ENCODE measurements around the gene CD44. TPM values are rescaled to one million over a fixed set of nuclear protein-coding genes. Genes with fewer than 3 reads are reported as not detected.

Gene CD44
- total RNA-seq, 4 donors from 2014 or later = 164 to 302 (median 189) TPM

DNA sequence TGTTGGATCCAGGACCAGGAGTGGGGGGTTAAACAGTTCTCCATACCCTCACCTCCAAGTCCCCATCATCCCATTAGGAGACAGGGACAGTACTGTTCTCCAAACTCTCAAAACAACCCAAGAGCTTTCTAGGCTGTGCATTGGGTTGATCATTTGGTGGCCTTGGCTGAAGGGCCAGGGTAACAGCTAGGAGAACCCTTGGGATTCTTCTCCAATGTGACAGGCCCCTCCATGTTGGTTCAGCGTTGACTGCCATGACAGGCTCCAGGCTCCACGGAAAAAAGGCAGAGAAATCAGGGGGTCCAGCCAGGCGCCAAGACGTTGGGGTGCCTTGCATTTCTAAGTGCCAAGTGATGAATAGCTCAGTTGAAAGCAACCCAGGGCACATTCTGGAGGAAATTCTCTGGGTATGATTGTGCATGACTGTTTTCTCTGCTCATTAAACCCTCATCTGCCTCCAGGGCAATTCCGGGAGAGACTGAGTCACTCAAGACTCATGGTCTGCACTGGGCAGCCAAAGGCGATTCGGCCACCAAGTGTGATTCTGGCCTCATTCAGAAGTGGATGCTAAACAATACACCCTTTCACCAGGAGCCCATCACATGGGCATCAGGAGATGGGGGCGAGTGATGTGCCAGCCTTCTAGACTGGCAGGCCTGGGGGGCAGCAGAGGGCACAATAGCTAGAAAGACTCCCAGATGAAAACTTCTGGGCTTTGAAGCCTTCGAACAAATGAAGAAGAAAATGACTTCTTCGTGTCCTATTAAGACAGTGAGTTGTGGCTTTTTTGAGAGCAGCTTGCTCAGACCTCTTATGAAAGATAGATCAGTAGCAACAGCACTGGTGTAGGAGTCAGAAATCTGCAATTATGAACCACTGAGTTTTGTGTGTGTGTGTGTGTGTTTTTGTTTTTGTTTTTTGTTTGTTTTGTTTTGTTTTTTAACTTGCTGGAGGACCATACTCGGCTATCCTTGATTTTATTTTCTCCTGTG, 27.7 kb downstream of the CD44 start:
- DNase-seq = no peak
- H3K4me1 ChIP-seq = peaks cover 39 to 75% of the 10 kb centered on the region in 2 donors
- peak overlapping the region; percentile 55 to 78 (median 78) for H3K27ac ChIP-seq
- no peaks in the 10 kb centered on the region for H3K27me3 ChIP-seq
- TF ChIP-seq, protein P1, sequence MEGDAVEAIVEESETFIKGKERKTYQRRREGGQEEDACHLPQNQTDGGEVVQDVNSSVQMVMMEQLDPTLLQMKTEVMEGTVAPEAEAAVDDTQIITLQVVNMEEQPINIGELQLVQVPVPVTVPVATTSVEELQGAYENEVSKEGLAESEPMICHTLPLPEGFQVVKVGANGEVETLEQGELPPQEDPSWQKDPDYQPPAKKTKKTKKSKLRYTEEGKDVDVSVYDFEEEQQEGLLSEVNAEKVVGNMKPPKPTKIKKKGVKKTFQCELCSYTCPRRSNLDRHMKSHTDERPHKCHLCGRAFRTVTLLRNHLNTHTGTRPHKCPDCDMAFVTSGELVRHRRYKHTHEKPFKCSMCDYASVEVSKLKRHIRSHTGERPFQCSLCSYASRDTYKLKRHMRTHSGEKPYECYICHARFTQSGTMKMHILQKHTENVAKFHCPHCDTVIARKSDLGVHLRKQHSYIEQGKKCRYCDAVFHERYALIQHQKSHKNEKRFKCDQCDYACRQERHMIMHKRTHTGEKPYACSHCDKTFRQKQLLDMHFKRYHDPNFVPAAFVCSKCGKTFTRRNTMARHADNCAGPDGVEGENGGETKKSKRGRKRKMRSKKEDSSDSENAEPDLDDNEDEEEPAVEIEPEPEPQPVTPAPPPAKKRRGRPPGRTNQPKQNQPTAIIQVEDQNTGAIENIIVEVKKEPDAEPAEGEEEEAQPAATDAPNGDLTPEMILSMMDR (IDR thresholded peaks at IDR 0.05) = no peak
- TF ChIP-seq POLR2A (IDR thresholded peaks at IDR 0.05) = no peak
- H3K4me3 ChIP-seq (replicated peaks in 1 of 3) = no peak overlapping the region
- intact Hi-C loops (cut with DNase I) = no loop called here
- H3K9me3 ChIP-seq = no peaks in the 10 kb centered on the region
- 77 to 81% methylated on average over 11 of the region's 11 CpGs for WGBS, 2 donors
- no peaks in the 10 kb centered on the region for H3K36me3 ChIP-seq

DNA sequence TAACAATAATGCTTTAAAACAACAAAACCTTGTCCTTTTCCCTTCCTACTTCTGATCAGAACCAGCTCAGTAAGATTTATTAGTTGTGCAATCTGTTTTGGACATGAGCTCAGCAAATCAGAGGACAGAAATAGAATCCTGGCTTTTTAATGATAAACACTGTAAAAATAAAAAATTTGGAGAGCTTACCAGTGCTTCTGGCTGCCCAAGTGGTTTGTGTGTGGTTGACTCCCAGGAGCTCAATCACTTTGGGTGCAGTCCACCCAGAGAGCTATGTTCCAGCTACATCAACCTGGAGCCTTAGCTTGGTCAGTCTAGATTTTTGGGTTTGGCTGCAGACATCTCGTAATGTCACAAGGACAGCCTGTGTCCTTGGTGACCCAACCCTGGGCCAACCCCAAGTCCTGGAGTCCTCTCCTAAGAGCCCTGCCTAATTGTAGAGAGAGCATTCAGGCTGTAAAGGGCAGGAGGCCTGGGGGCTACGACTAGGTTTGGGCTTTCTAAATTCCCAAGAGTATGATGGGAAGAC, 28.5 kb downstream of the CD44 start:
- Histone ChIP-seq H3K4me1 (peaks cover 31 to 67% of the 10 kb centered on the region in 2 donors), H3K27me3 (no peaks in the 10 kb centered on the region), H3K9me3 (no peaks in the 10 kb centered on the region), H3K36me3 (no peaks in the 10 kb centered on the region), H3K27ac (peak overlapping the region; percentile 55 to 78 (median 78)), H3K4me3 (replicated peaks in 1 of 3) (no peak overlapping the region)
- intact Hi-C loops (cut with DNase I) = no loop called here
- TF ChIP-seq, protein P1 (IDR thresholded peaks at IDR 0.05) = no peak
- TF ChIP-seq POLR2A (IDR thresholded peaks at IDR 0.05) = no peak
- 57 to 61% methylated on average over 2 of the region's 2 CpGs for WGBS, 2 donors
- DNase-seq = peak; percentile 28 to 36

DNA sequence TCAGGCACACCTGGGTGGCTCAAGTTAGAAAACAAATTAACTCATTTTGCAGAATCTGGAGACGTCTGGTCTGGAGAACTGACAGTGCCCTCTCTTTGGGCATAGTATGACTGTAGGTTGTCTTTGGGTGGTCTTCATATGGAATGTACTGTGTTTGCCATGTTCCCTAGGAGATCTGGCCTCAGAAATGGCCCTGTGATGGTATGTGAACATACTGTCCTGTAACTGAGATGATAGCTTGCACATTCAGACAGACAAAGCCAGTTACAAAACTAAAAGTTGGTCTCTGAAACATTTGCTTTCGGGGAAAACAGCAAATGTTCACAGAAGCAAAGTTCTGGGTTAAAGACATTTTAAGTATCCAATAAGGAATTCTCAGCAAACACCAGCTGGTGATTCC, 29.7 kb downstream of the CD44 start:
- 89 to 95% methylated on average over 2 of the region's 2 CpGs for WGBS, 2 donors
- H3K4me1 ChIP-seq = peaks cover 33 to 65% of the 10 kb centered on the region in 2 donors
- H3K4me3 ChIP-seq (replicated peaks in 1 of 3) = no peak overlapping the region
- no peaks in the 10 kb centered on the region for H3K9me3 ChIP-seq
- intact Hi-C loops (cut with DNase I) = no loop called here
- peak overlapping the region; percentile 55 to 78 (median 78) for H3K27ac ChIP-seq
- TF ChIP-seq POLR2A (IDR thresholded peaks at IDR 0.05) = no peak
- TF ChIP-seq, protein P1 (IDR thresholded peaks at IDR 0.05) = no peak
- H3K27me3 ChIP-seq = no peaks in the 10 kb centered on the region
- H3K36me3 ChIP-seq = no peaks in the 10 kb centered on the region
- DNase-seq = no peak

DNA sequence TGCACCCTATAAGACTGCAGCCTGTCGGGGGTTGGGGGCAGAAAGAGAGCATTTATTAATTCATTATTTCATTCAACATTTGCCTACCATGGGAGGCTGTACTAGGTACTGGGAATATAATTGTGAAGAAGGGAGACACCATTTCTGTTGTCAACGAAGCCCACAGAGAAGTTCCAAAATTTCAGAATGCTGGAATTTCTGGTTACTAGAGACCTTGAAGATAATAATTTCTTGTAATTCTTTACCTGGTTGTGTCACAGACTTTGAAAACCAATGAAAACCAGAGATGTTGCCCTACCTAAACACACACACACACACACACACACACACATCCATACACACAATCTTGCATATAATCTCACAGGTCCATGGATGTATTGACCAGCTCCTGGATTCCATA, 30.1 kb downstream of the CD44 start:
- H3K9me3 ChIP-seq = no peaks in the 10 kb centered on the region
- intact Hi-C loops (cut with DNase I) = no loop called here
- peaks cover 37 to 69% of the 10 kb centered on the region in 2 donors for H3K4me1 ChIP-seq
- 92 to 96% methylated on average over 2 of the region's 2 CpGs for WGBS, 2 donors
- DNase-seq = no peak
- no peak overlapping the region for H3K4me3 ChIP-seq (replicated peaks in 1 of 3)
- peak overlapping the region in 2 of 3 donors; percentile 78 for H3K27ac ChIP-seq
- TF ChIP-seq POLR2A (IDR thresholded peaks at IDR 0.05) = no peak
- TF ChIP-seq, protein P1 (IDR thresholded peaks at IDR 0.05) = no peak
- H3K27me3 ChIP-seq = no peaks in the 10 kb centered on the region
- H3K36me3 ChIP-seq = no peaks in the 10 kb centered on the region

DNA sequence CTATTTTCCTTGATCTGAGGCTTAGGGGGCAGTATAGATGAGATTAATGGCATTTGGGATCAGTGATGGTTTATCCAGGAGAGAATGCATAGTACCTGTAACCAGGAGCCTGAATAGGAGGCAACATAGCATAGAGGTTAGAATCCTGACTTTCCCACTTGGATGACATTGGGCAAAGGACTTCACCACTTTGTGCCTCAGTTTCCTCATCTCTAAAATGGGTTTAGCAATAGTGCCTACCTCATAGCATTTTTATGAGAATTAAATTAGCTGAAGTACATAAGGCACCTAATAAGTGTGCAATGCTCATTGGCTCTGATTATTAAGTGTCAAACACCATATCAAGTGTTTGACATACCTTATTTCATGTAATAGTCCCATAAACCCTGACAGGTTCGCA, 30.8 kb downstream of the CD44 start:
- WGBS, 2 donors = 100% methylated on average over 1 of the region's 1 CpG

More for the DNA sequence above, 30.8 kb downstream of the CD44 start:
- H3K4me3 ChIP-seq (replicated peaks in 1 of 3) = no peak overlapping the region
- intact Hi-C loops (cut with DNase I) = no loop called here
- no peaks in the 10 kb centered on the region for H3K9me3 ChIP-seq
- TF ChIP-seq, protein P1 (IDR thresholded peaks at IDR 0.05) = no peak
- TF ChIP-seq POLR2A (IDR thresholded peaks at IDR 0.05) = no peak
- no peak for DNase-seq
- H3K27ac ChIP-seq = peak overlapping the region; percentile 12 to 40 (median 34)
- H3K36me3 ChIP-seq = no peaks in the 10 kb centered on the region
- H3K27me3 ChIP-seq = no peaks in the 10 kb centered on the region
- H3K4me1 ChIP-seq = peaks cover 44 to 71% of the 10 kb centered on the region in 2 donors

Measured in thyroid gland (tissue), 4 donors.